ENCODE data around the gene ABCA7. TPM values are rescaled to one million over a fixed set of nuclear protein-coding genes. Genes with fewer than 3 reads are reported as not detected.

The ABCA7 gene
- total and polyA plus RNA-seq, 4 donors = 3.0 to 60.9 (median 4.8) TPM

DNA sequence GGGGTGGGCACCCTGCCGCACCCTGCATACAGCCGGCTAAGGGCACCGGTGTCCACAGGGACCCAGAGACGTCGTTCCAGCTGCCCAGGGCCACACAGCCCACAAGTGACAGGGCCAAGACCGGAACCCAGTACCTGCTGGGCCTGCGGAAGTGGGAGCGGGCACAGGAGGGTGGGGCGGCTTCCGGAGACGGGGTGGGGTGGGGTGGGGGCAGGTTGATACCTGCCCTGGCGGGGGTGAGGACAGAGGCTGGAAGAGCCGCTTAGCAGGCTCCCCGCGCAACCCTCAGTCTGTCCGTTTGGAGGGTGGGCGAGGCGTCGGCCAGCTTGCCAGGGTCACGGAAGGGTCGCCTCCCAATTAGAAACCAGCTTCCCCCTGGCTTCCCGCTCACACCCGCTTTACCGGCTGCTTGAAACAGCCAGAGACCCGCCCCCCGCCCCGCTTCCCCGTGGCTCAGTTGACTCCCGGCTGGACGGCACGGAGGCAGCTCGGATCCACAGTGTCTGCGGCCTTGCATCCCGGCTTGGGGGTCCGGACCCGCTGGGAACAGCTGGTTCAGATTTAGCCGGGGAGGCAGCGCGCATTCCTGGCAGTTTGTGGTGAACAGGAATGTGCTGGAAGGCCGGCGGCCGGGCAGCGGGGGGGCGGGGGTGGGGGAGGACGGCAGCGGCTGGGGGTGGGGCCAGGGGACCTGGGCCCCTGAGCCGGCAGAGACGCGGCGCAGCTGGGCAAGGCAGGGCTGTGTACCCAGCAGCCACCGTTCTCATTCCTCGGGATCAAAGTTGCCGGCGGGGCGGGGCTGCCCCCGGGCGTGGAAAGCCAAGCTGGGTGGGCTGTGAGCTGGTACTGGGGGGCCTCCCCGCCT lies 11.6 kb upstream of the ABCA7 start:
- peak overlapping the region; percentile 43 to 77 for H3K27ac ChIP-seq (ENCODE audit: low read depth in 1 of 2, low read length in 2 of 2)
- DNase-seq (ENCODE audit: low spot score) = peak; percentile 46
- H3K27me3 ChIP-seq (ENCODE audit: control insufficient read depth in 4 of 4, insufficient read depth in 4 of 4, low read length in 3 of 4) = no peaks in the 10 kb centered on the region
- peaks cover 4 to 16% (median 5%) of the 10 kb centered on the region in 4 donors for H3K4me1 ChIP-seq (ENCODE audit: control insufficient read depth in 4 of 4, insufficient read depth in 4 of 4, low read length in 3 of 4)
- no peaks in the 10 kb centered on the region for H3K9me3 ChIP-seq (ENCODE audit: control insufficient read depth in 4 of 4, low read length in 3 of 4)
- 31% methylated on average over 58 of the region's 58 CpGs for WGBS
- peak; percentile 9 for TF ChIP-seq NR2F2 (IDR thresholded peaks at IDR 0.05)
- TF ChIP-seq YY1 (IDR thresholded peaks at IDR 0.05) = no peak
- TF ChIP-seq GABPA (IDR thresholded peaks at IDR 0.05 in 1 of 2, conservative IDR thresholded peaks at IDR 0.05 in 1 of 2) = peak in 1 of 2 donors; percentile 45
- no peak for TF ChIP-seq ZBTB33 (IDR thresholded peaks at IDR 0.05)
- H3K36me3 ChIP-seq (ENCODE audit: control insufficient read depth in 4 of 4, insufficient read depth in 3 of 4, low read depth in 1 of 4, low read length in 3 of 4) = peaks cover 4 to 8% (median 5%) of the 10 kb centered on the region in 4 donors
- H3K4me3 ChIP-seq (ENCODE audit: low read depth in 1 of 3, low read length in 3 of 3) = peak overlapping the region in 2 of 3 donors; percentile 66 to 76
- peak overlapping the region in 1 of 2 donors; percentile 22 for H3K9ac ChIP-seq (ENCODE audit: low read depth in 1 of 2, low read length in 2 of 2)

- DNase-seq (ENCODE audit: low spot score) = no peak
- TF ChIP-seq JUND (IDR thresholded peaks at IDR 0.05) (no peak), NR2F2 (IDR thresholded peaks at IDR 0.05) (no peak), SP1 (IDR thresholded peaks at IDR 0.05) (no peak), HNF4A (conservative IDR thresholded peaks at IDR 0.05) (no peak), RAD21 (IDR thresholded peaks at IDR 0.05) (no peak), CTCF (IDR thresholded peaks at IDR 0.05; ENCODE audit: low read depth, low read length, missing input control) (no peak), RXRA (IDR thresholded peaks at IDR 0.05) (no peak), HNF4G (IDR thresholded peaks at IDR 0.05) (no peak), ZBTB33 (IDR thresholded peaks at IDR 0.05) (no peak), GABPA (IDR thresholded peaks at IDR 0.05 in 1 of 2, conservative IDR thresholded peaks at IDR 0.05 in 1 of 2) (no peak), FOXA2 (IDR thresholded peaks at IDR 0.05) (no peak), EGR1 (IDR thresholded peaks at IDR 0.05; ENCODE audit: low read depth in 2 of 2) (no peak), MAX (IDR thresholded peaks at IDR 0.05) (no peak), REST (IDR thresholded peaks at IDR 0.05) (no peak), YY1 (IDR thresholded peaks at IDR 0.05) (no peak)
- H3K9ac ChIP-seq (ENCODE audit: low read depth in 1 of 2, low read length in 2 of 2) = no peak overlapping the region
- no peaks in the 10 kb centered on the region for H3K9me3 ChIP-seq (ENCODE audit: control insufficient read depth in 4 of 4, low read length in 3 of 4)
- no peak overlapping the region for H3K27ac ChIP-seq (ENCODE audit: low read depth in 1 of 2, low read length in 2 of 2)
- H3K27me3 ChIP-seq (ENCODE audit: control insufficient read depth in 4 of 4, insufficient read depth in 4 of 4, low read length in 3 of 4) = no peaks in the 10 kb centered on the region
- H3K4me1 ChIP-seq (ENCODE audit: control insufficient read depth in 4 of 4, insufficient read depth in 4 of 4, low read length in 3 of 4) = peaks cover 0 to 10% (median 3%) of the 10 kb centered on the region in 4 donors
- H3K4me3 ChIP-seq (ENCODE audit: low read depth in 1 of 3, low read length in 3 of 3) = no peak overlapping the region
- WGBS = 90% methylated on average over 20 of the region's 20 CpGs
- peaks cover 4 to 8% (median 6%) of the 10 kb centered on the region in 4 donors for H3K36me3 ChIP-seq (ENCODE audit: control insufficient read depth in 4 of 4, insufficient read depth in 3 of 4, low read depth in 1 of 4, low read length in 3 of 4)
Observed at GRCh38 chr19:1032264-1032867, 7.5 kb upstream of the ABCA7 start.
